Kasumi-1 (cell line): ENCODE results near the gene FAM89A.
A peak's percentile ranks its signal among the peaks of the same experiment; 100 is the strongest.
"Not testable (repeated sequence)": the region's sequence is repeated elsewhere in the genome, so short reads cannot be mapped to it uniquely, and the experiment has no call there.

Experiments
- DNase-seq, 2 experiments: peaks; one replicate each; lab custom pipeline; 2025; lab: John Stamatoyannopoulos, UW

The FAM89A gene

DNA sequence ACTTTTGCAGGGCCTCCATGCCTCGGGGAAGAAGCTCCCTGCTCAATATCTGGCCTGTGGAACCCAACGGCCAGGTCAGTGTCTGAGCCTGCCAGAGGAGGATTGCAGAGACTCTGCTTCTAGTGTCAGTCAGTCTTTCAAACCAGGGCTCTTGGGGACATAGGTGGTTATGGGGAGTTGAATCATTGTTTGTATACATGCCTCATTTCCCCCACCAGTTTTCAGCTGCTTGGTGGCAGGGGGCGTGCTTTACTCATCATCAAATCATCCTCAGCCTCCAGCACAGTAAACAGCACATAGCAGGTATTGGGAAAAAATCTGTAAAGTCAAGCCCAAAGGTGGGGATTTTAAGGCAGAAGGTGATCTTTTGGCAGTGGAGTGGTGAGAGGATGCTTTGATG lies 17.4 kb upstream of the FAM89A start:
- DNase-seq: no peak

DNA sequence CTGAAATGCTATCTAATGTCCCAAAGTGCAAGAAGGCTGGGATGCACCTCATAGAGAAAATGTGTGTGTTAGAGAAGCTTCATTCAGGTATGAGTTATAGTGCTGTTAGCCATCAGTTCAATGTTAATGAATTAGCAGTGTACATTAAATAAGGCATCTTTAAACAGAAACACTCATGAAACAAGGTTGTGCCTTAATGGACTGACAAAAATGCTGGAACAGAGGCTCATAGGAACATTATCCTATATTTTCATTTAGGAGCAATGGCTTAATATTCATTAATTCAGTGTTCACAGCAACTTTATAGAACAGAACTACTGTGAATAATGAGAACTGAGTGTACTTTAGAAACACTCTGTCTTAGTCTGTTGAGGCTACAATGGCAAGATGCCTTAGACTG lies 15.2 kb upstream of the FAM89A start:
- DNase-seq: no peak

DNA sequence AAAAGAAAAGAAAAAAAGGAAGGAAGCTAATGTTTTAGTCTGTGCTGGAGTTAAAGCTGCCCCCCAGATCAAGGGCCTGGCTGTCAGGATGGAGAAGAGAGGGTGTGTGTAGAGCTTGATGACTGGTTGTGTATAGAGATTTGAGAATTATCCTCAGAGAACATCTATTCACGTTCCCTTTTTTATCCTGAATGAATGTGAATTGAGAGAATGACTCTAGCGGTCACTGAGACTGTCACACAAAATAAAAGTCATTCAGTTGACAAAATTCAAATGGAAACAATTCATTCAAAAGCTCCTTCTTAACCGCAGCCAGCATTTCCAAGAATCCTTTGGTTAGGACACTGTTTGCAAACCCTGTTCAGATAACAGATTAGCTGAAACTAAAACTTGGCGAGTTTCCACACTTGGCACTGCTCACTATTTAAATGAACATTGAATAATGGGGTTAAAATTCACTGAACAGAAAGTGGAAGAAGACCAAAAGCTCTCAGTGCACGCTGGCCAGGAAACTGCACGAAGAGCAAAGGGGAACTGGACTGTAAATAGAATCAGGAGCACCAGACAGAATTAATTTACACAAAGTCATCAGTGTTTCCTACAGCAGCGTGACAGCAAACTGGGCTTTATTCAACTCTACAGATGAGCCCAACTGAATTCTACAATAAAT lies 13.6 kb upstream of the FAM89A start:
- DNase-seq: peak; percentile 56 to 62

DNA sequence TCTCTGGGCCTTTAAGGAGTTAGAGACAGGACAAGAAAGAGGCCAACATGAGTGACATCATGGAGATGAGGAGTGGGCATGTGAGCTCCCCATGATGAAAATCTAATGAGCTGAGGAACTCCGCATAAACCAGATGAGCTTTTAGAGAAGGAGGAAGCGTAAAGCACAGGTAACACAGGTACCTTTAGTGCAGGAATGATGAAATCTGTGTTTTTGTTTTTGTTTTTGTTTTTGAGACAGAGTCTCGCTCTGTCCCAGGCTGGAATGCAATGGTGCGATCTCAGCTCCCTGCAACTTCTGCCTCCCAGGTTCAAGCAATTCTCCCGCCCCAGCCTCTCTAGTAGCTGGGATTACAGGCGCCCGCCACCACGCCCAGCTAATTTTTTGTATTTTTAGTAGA lies 12.7 kb upstream of the FAM89A start:
- no peak for DNase-seq

DNA sequence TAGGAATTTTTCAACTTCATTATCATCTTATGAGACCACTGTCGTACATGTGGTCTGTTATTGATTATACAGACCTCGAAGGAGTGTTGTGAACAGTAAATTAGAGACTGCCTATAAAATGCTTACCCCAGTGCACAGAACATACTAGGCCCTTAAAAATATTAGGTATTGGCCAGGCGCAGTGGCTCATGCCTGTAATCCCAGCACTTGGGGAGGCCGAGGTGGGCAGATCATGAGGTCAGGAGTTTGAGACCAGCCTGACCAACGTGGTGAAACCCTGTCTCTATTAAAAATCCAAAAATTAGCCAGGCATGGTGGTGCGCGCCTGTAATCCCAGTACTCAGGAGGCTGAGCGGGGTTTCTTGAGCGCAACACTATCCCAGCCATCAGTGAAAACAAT lies 10.9 kb upstream of the FAM89A start:
- not testable (repeated sequence) for DNase-seq

DNA sequence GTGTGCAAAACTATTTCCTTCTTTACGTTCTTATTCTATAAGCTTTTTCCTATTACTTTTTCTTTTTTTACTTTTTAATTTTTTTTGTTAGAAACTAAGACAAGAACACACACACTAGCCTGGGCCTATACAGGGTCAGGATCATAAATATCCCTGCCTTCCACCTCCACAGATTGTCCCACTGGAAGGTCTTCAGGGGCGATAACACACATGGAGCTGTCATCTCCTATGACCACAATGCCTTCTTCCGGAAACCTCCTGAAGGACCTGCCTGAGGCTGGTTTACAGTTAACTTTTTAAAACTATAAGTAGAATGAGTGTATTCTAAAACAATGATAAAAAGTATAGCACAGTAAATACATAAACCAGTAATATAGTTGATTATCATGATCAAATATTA lies 10.3 kb upstream of the FAM89A start:
- no peak for DNase-seq

DNA sequence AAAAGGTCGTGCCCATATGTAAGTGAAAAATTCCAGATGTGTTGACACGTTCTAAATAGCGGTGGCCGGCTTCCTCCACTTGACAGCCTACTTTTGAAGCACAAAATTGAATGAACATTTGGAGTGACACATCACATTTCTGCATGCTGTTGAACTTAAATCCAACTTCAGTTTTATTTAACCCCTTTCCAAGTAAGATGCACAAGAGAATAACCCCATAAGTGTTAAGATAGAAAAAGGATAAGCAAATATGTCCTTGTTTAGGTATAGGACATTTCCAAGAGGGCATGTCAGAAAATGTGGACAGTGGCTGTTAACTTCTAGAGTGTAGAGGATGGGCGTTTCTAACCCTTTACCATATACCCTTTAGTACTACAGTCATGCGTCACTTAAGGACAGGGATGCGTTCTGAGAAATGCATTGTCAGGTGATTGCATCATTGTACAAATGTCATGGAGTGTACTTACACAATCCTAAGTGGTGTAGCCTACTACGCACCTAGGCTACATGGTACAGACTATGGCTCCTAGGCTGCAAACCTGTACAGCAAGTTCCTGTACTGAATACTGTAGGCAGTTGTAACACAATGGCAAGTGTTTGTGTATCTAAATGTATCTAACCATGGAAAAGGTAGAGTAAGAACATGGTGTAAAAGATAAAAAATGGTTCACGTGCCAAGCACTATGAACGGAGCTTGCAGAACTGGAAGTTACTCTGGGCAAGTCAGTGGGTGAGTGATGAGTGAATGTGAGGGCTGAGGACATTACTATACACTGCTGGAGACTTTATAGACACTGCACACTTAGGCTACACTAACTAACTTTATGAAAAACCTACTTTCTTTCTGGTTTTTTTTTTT lies 9.3 kb upstream of the FAM89A start:
- no peak for DNase-seq

DNA sequence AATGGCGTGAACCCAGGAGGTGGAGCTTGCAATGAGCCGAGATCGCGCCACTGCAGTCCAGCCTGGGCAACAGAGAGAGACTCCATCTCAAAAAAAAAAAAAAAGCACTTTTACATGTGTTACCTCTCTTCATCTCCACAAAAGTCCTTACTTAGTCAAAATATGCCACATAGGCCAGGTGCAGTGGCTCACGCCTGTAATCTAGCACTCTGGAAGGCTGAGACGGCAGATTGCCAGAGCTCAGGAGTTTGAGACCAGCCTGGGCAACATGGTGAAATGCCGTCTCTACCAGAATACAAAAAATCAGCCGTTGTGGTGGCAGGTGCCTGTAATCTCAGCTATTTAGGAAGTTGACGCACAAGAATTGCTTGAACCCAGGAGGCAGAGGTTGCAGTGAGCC lies 8.4 kb upstream of the FAM89A start:
- not testable (repeated sequence) for DNase-seq

DNA sequence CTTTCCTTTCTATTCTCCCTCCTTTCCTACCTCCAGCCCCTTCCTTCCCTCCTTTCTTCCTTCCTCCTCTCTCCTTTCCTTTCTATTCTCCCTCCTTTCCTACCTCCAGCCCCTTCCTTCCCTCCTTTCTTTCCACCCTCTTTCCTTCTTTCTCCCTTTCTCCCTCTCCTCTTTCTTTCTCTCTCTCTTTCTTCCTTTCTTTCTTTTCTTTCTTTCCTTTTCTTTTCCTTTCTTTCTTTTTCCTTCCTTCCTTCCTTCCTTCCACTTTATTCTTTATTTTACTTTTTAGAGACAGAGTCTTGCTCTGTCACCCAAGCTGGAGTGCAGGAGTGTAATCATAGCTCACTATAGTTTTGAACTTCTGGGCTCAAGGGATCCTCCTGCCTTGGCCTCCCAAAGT lies 7.5 kb upstream of the FAM89A start:
- not testable (repeated sequence) for DNase-seq

DNA sequence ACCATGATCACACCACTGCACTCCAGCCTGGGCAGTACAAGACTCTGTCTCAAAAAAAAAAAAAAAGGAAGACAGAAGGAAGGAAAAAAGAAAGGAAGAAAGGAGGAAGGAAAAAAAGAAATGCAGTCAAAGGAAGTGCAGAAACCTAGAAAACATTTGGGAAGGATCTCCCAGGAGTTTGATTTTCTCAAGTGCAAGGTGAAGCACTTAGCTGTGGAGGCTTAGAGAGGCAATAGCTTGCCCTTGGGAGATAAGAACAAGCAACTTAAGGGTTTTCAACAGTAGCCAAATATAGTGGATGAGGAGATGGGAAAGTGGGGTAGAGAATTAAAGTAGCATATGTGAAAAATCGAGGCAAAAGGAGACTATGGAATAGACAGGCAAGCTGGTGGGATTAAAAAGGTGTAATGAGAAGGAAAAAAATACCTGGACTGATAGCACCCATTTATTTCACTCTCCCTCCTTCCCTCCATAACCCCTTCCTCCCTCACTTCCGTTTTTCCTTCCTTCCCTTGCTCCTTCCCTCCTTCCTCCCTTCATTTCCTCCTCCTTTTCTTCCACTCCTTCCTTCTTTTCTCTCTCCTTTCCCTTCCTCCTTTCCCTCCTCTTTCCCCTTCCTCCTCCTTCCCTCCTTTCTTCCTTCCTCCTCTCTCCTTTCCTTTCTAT lies 6.8 kb upstream of the FAM89A start:
- no peak for DNase-seq

DNA sequence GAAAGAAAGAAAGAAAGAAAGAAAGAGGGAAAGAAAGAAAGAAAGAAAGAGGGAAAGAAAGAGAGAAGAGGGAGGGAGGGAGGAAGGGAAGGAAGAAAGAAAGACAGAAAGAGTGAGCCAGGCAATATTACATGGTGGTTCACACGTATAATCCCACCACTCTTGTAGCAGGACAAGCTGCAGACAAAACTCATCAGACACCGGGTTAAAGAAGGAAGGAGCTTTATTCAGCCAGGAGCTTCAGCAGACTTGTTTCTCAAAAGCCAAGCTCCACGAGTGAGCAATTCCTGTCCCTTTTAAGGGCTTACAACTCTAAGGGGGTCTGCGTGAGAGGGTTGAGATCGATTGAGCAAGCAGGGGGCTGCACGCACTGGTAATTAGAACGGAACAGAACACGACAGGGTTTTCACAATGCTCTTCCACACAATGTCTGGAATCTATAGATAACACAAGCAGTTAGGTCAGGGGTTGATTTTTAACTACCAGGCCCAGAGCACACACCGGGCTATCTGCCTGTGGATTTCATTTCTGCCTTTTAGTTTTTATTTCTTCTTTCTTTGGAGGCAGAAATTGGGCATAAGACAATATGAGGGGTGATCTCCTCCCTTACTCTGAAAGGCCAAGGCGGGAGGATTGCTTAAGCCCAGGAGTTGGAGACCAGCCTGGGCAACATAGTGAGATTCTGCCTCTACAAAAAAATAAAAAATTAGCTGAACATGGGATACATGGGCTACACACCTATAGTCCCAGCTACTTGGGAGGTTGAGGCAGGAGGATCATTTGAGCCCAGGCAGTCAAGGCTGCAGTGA lies 6.1 kb upstream of the FAM89A start:
- not testable (repeated sequence) for DNase-seq

DNA sequence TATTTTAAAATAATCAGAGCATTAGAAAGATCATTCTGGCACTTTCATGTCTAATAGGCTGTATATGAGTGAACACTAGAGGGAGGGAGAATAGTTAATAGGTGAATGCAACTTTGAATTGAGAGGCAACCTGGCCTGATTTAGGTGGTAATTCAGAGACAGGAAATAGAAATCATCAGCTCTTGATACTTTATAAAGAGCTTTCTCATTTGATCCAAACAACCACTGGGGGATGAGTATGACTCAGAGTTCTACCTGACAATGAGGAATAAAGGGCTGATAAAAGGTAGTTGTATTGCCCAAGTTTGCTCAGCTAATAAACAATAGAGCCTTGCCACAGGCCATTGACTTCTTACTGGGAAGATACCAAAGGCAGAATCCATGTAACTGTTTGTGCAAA lies 5.2 kb upstream of the FAM89A start:
- DNase-seq: no peak

DNA sequence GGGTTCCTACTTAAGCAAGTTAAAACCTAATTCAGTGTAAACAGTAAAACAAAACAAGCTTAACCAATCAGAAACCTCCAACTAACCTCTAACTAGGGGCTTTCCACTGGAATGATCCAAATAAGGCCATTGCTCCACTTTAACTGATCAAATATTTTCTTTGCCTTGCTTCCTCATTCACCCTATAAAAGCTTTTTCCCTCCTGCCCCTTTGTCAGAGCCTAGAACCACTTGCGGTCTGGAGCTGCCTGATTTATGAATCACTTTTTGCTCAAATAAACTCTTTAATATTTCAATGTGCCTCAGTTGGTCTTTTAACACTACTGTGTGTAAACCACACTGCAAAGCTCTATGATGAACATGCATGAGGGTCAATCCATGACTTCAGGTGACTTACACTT lies 4.5 kb upstream of the FAM89A start:
- DNase-seq: no peak

DNA sequence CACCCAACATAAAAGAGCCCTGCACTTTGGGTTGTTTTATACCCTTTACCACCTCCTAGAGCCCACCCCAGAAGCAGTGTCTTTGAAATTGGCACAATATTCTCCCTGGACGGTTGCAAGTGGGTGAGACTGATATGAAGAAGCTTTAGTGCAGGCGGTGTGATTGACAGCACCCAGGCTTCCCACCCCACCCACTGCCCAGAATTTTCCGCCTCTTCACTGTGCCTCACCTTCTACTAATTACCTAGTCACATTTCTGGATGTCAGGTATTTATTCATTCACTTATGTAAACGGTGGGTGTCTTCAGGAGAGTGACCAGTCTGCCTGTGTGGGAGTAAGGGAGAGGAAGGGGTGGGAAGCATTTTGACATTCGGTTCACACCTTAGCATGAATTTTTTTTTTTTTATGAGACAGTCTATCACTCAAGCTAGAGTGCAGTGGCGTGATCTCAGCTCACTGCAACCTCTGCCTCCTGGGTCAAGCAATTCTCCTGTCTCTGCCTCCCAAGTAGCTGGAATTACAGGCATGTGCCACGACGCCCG lies 1.7 kb upstream of the FAM89A start:
- no peak for DNase-seq

DNA sequence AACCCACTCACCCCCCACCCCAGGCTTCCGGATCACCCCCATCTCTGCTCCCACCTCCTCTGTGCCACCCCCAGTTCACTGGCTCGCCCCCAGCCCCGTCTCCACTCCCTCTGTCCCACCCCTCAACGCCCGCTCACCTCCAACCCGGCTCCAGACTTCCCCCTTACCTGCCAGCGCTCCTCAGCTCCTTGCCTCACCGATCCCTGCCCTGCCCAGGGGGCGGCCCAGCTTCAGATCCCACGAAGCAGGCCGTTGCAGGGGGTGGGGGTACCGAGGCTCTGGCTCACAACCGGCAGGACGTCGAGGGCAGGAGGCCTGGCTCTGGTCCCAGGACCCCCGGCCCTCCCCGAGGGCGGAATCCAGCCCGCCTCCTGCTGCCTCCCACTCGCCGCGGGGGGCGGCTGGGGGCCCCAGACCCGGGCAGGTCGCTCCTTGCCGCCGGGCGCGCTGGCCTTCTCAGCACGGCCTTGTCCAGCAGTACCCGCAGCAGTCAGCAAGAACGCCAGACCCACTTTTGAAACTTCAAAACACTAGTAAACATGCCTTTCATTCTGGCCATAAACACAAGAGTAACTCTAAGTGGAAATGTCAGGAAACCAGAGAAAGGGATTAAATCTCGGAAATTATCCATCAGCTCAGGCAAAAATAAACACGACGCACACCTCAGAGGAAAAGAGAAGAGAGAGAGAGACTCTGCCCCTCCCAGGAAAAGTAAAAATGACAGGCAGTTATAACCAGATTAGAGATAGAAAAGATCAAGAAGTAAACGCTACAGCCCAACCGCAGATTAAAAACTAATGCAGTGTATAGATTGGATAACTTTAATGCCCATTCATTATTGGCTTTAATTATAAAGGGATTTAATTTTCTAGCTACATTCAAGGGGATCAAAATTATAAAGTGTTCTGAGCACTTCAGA lies 1.0 kb upstream of the FAM89A start:
- DNase-seq: no peak

DNA sequence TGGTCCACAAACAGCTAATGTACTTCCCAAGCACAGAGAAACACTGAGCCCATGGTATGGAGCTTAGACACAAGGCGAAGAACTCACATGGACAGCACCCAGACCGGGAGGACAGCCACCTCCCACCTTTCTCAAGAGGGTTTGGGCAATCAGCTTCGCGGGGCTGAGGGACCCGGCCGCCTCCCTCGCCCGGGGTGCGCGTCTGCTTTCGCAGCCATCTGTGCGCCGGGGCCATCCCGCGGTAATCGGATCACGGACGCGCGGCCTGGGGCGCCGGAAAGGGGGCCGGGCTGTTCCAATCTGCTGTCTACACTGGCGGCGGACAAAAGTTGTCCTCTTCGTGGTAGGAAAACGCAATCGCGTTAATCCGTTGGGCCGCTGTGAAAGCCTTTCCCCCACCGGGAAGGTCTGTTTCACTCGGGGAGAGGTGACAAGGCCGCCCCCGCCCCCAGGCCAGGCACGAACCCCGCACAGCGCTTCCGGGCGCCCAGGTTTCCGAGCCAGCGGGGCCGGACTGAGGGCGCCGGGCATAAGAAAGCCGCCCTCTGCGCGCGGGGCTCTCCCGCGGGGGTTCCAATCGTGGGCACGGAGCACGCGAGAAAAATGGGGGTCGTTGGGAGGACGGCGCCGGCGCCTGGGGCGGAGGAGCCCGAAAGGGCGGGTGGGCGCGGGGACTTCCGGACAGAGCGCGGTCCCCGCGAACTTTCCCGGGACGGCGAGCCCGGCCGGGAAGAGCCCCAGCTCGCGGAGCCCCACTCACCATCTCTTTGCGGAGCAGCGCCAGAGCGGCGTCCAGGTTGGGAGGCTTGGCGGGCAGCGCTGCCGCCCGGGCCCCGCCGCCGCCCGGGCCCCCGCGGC lies 664 bp downstream of the FAM89A start:
- peak in 1 of 2 experiments; percentile 37 for DNase-seq

DNA sequence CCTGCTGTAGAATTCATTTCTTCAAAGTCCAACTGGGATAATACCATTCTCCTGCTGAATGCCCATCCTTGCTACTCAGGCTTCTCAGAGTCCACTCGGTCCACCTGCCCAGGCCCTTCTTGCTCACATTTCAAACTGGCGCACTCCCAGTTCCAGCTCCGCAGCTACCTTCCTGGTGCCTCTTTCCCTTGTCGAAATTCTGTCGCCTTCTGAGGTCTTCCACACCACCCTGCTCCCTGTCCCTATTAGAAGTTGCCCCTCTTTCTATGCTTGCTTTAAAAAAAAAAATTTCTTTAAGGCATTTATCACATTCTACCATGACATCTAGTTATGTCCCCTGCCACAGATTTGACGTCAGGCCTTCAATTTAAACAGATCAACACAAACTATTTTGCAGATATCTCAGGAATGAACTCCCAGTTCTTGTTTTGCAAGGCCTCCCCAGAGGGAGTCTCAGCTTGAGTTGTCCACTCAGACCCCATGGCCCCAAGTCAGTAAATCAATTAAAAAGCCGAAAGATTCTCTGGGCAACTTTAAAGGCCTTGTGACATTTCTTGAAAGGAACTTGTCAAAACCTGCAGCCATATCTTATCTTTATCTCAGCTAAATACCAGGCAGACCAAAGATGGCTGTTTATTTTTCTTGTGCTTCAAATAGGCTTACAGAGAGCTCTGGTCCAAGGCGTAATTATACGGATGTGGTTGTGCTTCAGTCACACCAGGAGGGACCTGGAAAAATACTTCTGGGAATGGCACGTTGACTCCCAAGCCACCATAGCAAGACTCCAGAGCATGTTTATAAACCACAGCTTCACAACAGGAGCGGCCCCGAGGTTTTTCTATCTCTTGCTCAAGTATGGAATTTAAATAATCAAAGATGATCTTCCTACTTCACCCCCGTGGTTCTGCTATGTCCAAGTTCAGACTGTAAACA lies 2.2 kb downstream of the FAM89A start:
- DNase-seq: no peak

DNA sequence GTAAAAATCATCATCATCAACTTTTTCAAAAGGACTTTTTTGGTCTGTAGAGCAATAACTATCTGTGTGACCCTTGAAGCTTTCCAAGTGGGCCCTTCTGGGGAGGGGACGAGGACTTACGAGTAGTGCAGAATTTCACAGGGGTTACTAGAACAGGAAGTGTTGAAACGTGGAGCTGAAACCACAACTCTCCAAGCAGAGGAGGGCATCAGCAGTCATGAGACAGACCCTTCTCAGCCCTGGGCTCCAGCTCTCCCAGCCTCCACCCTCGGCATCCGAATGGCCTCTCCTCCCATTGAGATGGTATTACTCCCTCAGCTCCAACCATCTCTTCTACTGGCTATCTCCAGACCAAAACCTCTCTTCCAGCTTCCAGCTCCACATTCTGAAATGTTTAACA lies 3.6 kb downstream of the FAM89A start:
- DNase-seq: peak; percentile 89 to 90

DNA sequence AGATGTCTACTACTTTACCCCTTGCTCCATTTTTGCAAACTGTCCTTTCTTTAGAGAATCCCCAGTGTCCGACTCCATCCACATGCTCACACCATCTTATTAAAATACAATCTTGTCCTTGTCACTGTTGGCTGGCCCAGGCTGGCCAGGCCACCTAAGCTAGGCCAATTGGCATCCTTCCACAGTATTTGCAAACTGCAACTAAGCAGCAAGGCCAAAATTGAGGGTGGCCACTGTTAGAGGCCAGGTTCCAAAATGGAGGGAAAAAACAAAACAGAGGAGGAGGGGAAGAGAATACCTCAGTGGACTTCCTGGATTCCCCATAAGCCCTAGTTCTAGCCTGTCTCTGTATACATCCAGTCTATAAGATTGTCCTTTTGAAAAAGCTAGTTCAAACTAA lies 4.3 kb downstream of the FAM89A start:
- DNase-seq: peak in 1 of 2 experiments; percentile 61
